ENCODE data around the gene KIAA1671. TPM values are rescaled to one million over a fixed set of nuclear protein-coding genes. Genes with fewer than 3 reads are reported as not detected.

The KIAA1671 gene
- total RNA-seq, 4 donors from 2014 or later = 7.3 to 15.1 (median 10.2) TPM

DNA sequence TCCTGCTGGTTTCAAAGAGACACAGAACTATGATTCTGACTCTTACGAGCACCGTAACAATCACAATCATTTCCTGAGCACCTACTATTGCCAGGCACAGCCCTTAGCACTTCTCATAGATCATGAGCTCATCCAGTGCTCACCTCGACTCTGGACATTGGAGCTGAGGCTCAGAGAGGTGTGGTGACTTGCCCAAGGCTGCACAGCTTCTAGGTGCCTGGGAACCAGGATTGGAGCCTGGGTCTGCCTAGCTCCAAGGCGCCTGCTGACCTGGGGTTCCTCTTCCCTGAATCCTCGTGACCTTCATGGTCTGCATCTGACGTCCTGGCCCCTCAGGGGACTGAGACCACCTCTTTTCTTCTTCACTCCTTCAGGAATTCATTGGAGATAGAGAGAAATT is 196.5 kb downstream of the KIAA1671 start:
- no peak for TF ChIP-seq CTCF (IDR thresholded peaks at IDR 0.05; ENCODE audit: low read depth)

GRCh38 chr22:25153961-25154666 is 201.6 kb downstream of the KIAA1671 start:
- no peak for TF ChIP-seq CTCF (IDR thresholded peaks at IDR 0.05; ENCODE audit: low read depth)

DNA sequence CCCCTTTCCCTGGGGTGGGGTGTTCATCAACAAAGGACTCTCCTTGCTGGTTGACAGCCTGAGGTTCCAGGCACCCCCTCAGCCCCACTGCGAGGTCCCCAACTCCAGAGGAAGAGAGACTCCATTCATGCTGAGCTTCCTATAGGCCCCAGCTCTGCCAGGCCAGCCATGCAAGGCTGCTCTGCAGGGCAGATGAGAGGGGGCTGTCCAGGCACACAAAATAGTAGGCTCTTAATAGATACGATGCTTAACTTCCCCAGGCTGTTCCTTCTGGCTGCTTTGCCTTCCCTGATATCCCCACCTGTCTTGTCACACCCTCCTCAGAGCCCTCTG is 202.1 kb downstream of the KIAA1671 start:
- no peak for TF ChIP-seq CTCF (IDR thresholded peaks at IDR 0.05; ENCODE audit: low read depth)

GRCh38 chr22:25156736-25157135 is 204.2 kb downstream of the KIAA1671 start:
- no peak for TF ChIP-seq CTCF (IDR thresholded peaks at IDR 0.05; ENCODE audit: low read depth)

DNA sequence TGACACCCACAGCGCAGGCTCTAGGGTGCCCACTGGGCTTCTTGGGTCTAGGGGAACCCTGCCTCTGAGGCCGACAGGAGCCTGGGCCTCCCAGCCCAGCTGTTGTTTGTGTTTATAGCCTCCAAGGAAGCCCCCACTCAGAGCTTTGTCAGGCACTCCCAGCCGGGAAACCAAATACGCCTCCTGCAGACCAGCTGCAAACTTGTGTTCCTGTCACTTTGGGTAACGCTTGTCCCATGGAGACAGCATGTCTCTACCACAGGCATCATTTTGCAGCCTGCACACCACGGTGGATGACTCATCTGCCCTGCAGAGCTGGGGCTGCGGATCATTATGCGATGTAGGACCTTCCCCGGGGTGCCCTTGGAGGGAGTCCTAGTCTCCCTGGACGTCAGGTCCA is 206.5 kb downstream of the KIAA1671 start:
- TF ChIP-seq CTCF (IDR thresholded peaks at IDR 0.05; ENCODE audit: low read depth) = no peak

DNA sequence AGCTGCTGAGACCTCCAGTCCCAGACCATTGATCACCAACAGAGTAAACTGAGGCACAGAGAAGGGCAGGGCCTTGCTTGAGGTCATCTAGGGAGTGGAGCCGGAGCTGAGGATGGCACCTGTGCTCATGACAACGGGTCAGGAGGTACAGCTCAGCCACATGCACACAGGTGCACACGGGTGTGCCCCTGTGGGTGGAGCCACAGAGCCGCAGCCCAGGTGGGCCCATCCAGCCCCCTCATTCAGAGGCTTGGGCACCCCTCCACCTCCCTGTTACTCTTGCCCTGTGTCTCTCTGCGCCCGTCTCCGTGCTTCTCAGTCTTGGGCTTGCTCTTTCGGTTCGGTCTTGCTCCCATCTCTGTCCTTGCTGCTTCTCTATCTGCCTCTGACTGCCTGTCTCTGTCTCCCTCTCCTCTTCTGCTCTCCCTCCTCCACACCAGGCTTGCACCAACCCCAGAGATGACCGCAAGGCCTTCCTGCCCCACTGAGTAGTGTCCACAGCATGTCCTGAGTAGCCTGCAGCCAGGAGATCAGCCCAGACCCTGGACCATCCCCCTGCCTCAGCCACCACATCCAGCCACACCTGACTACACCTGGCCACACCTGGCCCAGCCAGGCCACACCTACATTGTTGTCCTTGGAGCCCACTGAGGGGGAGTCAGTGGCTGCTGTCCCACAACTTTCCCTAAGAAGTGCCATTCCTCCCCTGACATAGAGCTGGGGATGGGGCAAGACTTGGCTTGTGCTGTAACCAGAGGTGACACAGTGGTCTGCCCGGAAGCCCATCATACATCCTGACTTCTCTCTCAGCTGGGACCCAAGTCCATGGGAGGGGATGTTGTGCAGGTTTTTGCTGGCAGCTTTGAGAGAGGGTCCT is 207.8 kb downstream of the KIAA1671 start:
- TF ChIP-seq CTCF (IDR thresholded peaks at IDR 0.05; ENCODE audit: low read depth) = no peak

All from subcutaneous adipose tissue (tissue), 4 donors.